Measurements from ENCODE around the gene MYOF.
A peak's percentile ranks its signal among the peaks of the same experiment; 100 is the strongest.

MYOF gene, protein sequence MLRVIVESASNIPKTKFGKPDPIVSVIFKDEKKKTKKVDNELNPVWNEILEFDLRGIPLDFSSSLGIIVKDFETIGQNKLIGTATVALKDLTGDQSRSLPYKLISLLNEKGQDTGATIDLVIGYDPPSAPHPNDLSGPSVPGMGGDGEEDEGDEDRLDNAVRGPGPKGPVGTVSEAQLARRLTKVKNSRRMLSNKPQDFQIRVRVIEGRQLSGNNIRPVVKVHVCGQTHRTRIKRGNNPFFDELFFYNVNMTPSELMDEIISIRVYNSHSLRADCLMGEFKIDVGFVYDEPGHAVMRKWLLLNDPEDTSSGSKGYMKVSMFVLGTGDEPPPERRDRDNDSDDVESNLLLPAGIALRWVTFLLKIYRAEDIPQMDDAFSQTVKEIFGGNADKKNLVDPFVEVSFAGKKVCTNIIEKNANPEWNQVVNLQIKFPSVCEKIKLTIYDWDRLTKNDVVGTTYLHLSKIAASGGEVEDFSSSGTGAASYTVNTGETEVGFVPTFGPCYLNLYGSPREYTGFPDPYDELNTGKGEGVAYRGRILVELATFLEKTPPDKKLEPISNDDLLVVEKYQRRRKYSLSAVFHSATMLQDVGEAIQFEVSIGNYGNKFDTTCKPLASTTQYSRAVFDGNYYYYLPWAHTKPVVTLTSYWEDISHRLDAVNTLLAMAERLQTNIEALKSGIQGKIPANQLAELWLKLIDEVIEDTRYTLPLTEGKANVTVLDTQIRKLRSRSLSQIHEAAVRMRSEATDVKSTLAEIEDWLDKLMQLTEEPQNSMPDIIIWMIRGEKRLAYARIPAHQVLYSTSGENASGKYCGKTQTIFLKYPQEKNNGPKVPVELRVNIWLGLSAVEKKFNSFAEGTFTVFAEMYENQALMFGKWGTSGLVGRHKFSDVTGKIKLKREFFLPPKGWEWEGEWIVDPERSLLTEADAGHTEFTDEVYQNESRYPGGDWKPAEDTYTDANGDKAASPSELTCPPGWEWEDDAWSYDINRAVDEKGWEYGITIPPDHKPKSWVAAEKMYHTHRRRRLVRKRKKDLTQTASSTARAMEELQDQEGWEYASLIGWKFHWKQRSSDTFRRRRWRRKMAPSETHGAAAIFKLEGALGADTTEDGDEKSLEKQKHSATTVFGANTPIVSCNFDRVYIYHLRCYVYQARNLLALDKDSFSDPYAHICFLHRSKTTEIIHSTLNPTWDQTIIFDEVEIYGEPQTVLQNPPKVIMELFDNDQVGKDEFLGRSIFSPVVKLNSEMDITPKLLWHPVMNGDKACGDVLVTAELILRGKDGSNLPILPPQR (N-terminal part only)

DNA sequence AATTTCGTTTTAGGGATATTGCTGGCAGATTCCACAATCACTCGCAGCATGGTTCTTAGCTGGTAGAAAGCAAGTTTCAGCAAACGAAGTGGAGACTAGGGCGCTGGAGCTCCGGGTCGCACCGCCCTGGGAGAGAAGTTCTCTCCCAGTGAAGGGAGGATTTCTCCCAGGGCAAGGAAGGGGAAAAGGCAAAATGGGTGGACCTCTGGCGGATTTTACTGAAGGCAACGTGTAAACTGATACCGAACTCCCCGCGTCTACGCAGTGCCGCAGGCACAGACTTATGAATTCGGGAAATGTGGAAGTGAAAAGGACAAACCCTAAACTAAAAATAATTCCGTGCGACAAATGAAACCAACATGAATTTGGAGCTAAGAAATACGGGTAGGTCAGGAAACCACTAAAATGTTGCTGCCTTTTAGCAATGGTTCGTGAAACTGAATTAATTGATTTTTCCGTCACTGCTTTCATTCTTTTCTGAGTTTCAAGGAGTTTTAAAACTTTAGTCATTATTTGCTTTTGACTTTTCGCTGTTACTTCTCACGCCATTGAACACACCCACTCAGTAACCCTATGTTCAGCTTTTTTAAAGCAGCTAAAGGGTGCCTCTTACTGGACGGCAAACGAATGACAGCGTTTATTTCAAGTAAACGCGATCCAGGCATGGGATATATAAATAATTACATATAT lies at the start of gene MYOF:
TSS of gene MYOF (minus strand) at position 190 of the 690 bp plus-strand sequence. CDS start at position 50, 140 bp downstream.
- peak; percentile 79 for DNase-seq (ENCODE audit: extremely low read depth, low read depth)
- TF ChIP-seq, protein P1, sequence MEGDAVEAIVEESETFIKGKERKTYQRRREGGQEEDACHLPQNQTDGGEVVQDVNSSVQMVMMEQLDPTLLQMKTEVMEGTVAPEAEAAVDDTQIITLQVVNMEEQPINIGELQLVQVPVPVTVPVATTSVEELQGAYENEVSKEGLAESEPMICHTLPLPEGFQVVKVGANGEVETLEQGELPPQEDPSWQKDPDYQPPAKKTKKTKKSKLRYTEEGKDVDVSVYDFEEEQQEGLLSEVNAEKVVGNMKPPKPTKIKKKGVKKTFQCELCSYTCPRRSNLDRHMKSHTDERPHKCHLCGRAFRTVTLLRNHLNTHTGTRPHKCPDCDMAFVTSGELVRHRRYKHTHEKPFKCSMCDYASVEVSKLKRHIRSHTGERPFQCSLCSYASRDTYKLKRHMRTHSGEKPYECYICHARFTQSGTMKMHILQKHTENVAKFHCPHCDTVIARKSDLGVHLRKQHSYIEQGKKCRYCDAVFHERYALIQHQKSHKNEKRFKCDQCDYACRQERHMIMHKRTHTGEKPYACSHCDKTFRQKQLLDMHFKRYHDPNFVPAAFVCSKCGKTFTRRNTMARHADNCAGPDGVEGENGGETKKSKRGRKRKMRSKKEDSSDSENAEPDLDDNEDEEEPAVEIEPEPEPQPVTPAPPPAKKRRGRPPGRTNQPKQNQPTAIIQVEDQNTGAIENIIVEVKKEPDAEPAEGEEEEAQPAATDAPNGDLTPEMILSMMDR (IDR thresholded peaks at IDR 0.05; ENCODE audit: low read depth, low read length): peak; percentile 58

DNA sequence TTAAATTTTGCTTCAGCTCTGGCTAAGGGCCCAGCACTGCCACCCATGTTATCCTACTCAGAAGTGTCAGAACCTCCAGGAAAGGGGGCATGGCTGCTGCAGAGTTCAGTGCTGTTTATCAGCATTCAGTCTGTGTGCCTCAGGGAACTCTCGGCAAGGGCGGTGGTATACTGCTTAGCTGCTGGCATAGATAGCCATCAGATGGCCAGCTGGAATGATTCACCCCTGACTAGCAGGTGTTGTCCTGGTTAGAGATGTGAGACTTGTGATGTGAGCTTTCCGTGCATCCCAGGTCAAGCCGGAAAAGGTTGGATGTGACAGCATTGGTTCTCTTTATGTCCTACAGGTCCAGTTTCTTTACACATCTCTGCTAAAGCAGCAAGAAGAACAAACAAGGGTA lies 36.4 kb upstream of the MYOF start:
- DNase-seq (ENCODE audit: extremely low read depth, low read depth): no peak
- TF ChIP-seq, protein P1 (IDR thresholded peaks at IDR 0.05; ENCODE audit: low read depth, low read length): no peak

DNA sequence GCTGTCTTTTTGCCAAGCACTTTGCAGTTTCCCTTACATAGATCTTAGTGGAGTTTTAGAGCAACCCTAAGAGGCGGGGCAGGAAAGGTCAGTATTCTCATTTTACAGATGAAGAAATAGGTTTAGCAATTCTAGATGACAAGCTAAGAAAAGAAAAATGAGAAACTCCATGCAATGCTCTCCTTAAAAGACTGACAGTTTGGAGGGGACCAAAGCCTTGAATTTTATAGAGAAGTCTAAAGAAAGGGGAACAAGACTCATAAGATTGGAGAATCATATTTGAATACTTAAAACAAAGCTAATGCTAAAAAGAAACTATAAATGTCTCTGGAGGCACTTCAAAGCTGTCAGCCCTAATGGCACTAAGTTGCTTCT lies 33.9 kb upstream of the MYOF start:
- TF ChIP-seq, protein P1 (IDR thresholded peaks at IDR 0.05; ENCODE audit: low read depth, low read length): no peak
- no peak for DNase-seq (ENCODE audit: extremely low read depth, low read depth)

DNA sequence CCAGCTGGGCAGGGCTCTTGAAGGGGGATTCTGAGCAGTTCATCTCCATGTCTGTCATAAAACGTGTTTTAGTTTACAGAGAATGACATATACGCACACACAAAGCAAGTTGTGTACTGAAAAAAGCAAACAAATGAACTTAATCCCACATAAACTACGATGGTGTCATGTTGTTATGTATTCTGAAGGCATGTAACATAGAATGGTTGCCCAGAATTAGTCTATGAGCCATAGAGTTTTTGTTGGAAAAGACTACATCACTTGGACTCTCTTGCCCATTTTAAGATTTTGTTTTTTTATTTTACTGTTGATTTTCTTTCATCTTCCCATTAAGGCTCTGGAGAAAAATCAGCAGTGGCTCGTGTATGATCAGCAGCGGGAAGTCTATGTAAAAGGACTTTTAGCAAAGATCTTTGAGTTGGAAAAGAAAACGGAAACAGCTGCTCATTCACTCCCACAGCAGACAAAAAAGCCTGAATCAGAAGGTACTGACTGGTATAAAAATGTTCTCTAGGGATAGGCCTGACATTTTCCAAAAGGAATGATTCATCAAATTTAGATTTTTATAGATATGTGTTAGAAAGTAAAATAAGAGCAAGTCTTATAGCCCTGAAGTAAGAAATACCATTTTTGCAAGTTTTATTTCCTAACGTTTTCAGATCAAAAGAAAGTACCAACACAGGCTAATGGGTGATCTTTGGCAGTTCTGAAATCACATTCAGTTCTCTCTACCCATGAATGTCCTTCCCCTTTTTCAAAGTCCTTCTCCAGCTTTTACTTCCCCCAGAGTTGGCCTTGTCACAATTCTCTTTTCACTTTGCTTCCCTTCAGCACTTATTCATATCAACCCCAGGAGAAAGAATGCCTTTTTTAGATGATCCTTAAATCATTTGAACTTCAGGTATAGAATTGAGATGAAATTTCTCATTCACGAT lies 33.2 kb upstream of the MYOF start:
- TF ChIP-seq, protein P1 (IDR thresholded peaks at IDR 0.05; ENCODE audit: low read depth, low read length): no peak
- no peak for DNase-seq (ENCODE audit: extremely low read depth, low read depth)

DNA sequence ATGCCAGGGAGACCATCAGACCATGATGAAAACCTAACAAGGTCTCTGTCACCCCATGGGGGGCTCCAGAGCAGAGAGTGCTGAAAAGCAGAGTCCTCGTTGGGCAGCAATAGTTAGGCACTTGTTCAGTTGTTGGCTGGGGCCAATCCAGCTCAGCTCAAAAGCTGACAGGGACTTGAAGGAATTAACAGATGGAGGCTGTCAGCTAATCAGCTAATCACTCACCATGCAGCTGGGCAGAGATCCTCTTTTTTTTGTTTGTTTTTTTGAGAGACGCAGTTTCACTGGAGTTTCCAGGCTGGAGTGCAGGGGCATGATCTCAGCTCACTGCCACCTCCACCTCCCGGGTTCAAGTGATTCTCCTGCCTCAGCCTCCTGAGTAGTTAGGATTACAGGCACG lies 32.4 kb upstream of the MYOF start:
- TF ChIP-seq, protein P1 (IDR thresholded peaks at IDR 0.05; ENCODE audit: low read depth, low read length): no peak
- no peak for DNase-seq (ENCODE audit: extremely low read depth, low read depth)

DNA sequence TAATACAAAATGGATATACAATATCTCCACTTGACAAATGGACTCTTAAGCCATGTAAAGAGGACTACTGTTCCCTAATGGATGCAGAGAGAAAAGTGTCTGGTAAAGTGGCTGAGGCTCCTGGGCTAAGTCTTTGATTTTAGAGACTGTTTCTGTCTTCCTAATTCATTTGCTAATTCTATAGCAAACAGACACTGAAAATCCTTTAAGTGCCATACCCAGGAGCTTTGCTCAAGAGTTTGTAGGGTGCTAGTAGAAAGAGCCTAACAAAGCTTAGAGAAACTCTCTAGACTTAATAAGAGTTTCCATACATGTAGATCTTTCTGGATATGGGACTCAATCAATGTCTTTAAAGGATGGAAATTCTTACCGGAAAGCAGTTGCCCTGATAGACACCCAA lies 31.0 kb upstream of the MYOF start:
- TF ChIP-seq, protein P1 (IDR thresholded peaks at IDR 0.05; ENCODE audit: low read depth, low read length): no peak
- no peak for DNase-seq (ENCODE audit: extremely low read depth, low read depth)
